ENCODE measurements around the gene EYS.

DNA sequence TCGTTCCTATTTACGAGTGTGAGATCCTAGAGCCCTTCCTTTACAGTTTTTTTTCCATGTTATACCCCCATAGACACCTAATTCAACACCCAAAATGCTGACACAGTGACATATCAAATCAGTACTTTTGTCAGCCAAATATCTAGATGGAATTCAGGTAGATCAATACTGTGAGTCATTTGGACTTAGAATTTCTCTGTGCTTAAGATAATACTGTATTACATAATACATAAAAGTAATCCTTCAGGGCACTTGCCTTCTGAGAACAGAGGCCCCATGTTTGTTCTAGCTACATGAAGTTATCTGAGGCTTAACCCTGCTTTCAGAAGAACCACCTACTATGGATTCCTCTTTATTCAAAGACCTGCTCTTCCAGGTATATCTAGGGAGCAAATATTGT is 1448.3 kb downstream of the EYS start:
- TF ChIP-seq TAF1 (IDR thresholded peaks at IDR 0.05; ENCODE audit: borderline replicate concordance, low read depth, low read length) (no peak), RFX5 (IDR thresholded peaks at IDR 0.05; ENCODE audit: low read length) (no peak), POLR2AphosphoS5 (IDR thresholded peaks at IDR 0.05; ENCODE audit: low read depth, low read length) (no peak), NRF1 (IDR thresholded peaks at IDR 0.05; ENCODE audit: low read depth, low read length) (no peak), CTCF (IDR thresholded peaks at IDR 0.05) (no peak), MXI1 (IDR thresholded peaks at IDR 0.05; ENCODE audit: low read depth, low read length) (no peak), SMC3 (IDR thresholded peaks at IDR 0.05; ENCODE audit: low read depth, low read length) (no peak)

All from SK-N-SH (cell line).